ENCODE data around the gene ADAT2. TPM values are rescaled to one million over a fixed set of nuclear protein-coding genes. Genes with fewer than 3 reads are reported as not detected.
A peak's percentile ranks its signal among the peaks of the same experiment; 100 is the strongest.

Gene ADAT2
- total RNA-seq, 2 donors from 2014 or later = 1.9 to 2.9 TPM

DNA sequence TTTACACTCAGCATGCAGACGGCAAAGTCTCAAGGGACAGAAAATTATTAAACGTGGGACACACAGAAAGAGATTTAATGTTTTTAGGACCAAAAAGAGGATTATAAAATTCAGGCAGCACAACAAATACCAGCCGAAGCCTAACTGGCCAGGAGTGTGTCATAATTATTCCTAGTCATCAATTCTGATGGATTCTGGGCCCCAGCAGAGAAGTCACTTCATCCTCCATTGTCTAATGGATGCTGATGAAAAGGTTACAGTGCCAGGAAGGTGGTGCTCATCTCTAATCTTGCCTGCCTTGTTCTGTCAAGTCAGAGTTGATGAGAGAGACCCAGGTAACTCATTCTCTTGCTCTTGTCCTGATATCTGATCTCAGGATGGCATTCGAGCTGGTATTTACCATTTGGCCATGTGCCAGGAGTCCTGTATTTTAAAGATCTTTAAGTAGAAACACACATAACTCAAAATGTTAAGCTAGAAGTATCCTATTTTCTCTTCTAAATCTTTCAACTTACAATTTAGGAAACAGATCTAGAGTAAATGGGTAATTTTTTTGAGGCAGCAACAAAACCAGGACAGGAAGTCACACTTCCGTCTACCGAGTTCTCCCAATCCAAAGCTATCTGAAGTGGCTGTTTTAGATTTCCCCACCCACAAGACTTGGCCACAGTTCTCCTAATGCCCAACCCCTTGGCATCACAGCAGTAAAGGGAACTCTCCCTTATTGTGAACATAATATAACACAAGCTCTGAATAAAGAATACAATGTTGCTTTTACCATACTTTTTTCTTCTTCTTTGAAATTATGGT is 50.0 kb downstream of the ADAT2 start:
- intact Hi-C loops (cut with DNase I) = no loop called here
- ATAC-seq (peak; percentile 48 to 77), DNase-seq (peak; percentile 45)

DNA sequence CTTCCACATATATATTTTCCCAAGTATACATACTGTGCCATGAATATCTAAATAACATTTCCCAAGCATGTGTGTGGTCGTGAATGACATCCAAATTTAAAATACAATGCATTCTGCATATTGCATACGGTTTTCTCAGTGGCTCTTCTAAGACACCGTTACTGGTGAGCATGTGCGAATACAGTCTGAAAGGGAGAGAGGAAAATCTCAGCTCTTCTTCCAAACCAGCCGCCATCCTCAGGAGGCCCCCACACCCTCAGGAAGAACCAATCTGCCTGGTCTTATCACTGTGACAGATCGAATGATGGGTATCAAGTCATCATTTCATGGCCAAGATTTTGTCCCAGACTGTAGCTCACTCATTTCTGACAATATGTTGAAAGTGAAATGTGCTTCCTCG is 50.7 kb downstream of the ADAT2 start:
- ATAC-seq = no peak
- intact Hi-C loops (cut with DNase I) = no loop called here
- DNase-seq = no peak

DNA sequence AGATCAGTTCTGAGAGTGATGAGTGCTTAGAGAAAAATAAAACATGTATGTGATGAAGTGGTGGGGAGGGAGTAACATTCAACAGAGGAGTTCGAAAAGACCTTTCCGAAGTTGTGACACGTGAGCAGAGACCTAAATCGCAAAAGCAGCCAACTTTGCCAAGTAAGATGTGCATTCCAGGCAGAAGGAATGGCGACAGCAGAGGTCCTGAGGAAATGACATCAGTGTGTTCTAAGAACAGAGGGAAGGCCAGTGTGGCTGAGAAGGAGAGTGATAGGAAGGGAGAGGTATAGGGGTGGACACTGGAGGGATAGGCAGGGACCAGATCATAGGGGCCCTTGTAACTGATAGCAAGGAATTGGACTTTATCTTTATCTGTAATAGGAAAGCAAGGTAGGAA is 51.3 kb downstream of the ADAT2 start:
- DNase-seq = no peak
- no peak for ATAC-seq
- intact Hi-C loops (cut with DNase I) = no loop called here

DNA sequence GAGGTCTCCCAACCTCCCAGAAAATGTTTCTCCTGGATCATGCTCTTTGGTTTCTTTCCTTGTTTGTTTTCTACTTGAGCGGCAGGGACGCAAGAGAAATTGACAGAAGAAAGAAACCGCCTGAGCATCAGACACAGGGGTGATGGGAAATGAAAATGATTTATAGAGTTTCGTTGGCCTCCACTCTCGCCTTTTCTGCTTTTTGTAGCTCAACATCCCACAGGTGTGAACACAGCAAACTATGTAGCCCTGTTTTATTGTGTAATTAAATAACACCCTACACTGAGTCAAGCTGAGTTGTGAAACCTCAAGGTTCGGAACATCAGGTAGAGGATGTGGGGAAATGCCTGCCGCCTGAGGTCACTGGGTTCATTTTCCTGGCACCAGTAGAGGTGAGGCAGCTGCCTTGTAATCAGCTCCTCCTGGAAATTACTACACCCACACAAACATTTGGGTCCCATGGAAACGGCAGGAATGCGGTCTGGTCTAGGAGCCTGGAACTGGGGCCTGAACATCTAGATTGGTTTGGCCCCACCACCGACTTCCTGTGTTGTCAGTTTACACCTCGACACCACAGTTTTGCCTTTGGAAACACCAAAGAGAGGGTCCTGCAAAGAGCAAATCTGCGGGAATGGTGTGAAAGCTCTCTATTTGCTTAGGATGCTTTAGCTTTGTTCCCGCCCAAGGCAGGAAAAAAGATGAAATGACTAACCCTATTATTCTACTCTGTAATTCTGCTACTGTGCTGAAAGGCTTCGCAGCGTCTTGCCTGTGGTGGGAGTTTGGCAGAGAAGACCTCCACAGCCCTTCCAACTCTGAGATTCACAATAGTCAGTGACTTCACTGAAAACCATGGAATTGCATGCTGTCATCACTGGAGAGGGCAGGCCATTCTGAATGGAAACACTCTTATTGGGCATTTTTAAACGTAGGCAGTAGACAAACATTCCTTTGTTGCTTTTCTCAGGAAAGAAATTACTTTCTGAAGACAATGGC is 53.0 kb downstream of the ADAT2 start:
- ATAC-seq (peak; percentile 65 to 93), DNase-seq (peak; percentile 68)
- intact Hi-C loops (cut with DNase I) = no loop called here

DNA sequence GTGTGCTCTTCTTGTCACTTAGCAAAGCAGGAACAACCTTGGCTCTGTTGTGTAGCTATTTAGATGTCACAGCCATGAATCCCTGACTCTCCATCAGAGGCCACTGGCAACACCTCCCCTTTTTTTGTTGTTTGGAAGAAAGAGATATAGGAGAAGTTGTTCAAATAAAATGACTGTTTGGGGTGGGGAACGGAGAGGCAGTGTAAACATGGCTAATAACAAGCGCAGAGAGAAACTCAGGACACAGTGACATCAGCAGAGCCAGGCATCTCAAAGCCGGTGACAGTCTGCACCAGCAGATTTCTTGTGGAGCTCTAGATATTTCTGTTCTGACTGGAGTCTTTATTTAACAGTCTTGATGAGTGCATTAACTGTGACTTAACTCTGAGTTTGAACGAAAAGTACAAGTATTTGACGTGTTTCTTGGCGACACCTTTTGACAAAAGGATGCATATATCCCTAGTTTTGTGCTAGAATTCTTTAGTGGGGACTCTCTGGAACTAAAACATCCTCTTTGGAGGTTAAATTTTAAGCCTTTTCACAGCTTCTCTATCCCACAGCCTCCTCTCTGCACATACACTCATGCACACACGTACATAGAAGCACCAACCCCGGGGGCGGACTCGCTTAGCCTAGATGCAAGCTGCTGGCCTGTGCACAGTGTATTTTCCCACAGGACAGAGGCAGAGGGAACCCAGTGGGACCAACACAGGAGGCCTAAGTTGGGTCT is 53.8 kb downstream of the ADAT2 start:
- intact Hi-C loops (cut with DNase I) = no loop called here
- ATAC-seq (peak in 1 of 2 donors; percentile 15), DNase-seq (no peak)

DNA sequence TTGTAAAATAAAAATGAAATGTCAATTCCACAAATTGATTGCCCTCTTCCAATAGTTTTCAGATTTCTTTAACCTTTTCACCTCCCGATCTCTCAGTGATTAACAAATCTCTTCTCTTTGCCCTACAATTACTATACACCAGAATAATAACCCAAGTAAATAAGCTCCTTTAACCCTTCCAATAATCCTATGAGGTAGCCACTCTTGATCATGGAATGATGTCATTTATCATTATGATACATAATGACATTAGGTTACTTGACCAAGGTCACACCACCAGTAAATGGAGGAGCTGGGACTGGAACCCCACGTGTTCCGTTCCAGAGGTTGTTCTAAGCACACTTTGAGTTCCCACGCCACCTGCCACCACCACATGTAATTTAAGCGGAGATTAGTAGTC is 54.8 kb downstream of the ADAT2 start:
- intact Hi-C loops (cut with DNase I) = no loop called here
- ATAC-seq = no peak

DNA sequence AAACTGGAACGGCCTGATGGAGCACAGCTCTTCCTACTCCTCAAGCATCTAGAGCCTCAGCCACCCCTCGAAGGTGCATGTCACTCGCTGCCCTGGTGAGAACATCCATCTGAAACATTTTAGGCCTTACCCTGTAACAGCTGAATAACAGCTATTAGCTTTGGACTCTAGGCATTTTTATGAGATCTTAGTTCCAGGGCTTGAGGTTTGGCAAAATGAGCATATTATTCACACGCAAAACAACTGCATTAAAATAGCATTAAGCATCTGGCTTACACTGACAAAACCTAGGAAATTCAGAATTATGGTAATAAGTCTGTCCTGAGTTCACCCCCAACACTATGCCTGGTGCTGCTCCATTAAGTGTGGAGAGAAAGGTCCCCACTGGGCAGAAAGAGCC is 56.1 kb downstream of the ADAT2 start:
- intact Hi-C loops (cut with DNase I) = no loop called here
- ATAC-seq = no peak

More for the DNA sequence above, 54.8 kb downstream of the ADAT2 start:
- DNase-seq = no peak

DNA sequence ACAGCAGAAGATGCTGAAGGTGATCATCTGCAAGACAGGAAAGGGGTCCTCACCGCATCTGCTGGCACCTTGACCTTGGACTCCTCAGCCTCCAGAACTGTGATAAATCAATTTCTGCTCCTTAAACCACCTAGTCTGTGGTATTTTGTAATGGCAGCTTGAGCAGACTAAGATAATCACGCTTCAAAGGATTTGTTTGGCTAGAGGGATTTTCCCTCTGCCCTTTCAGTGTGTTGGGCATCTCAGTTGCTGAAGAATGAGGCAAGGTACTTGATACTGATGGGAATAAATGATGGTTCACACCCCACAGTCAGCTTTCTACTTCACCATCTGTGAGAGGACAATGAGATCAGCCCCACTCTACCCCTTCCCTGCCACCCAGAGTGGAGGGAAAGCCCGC is 60.2 kb downstream of the ADAT2 start:
- intact Hi-C loops (cut with DNase I) = no loop called here
- DNase-seq (no peak), ATAC-seq (no peak)

More for the DNA sequence above, 56.1 kb downstream of the ADAT2 start:
- no peak for DNase-seq

DNA sequence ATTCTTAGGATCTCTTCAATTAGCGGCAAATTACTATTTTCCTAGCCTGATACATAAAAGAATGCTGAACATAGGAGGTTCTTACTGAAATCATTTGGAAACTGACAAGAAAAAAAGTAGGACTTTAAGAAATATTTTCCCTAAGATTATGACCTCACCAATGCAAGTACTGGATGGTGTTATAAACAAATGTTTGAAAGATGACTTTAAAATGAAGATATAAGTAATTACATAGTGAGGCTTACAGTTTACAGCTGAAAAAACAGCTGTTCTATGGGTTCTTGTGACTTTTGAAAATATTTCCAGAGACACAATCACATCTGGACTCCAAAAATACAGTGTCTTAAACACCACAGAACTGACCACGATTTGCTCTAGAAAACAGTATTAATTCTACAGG is 64.9 kb downstream of the ADAT2 start:
- intact Hi-C loops (cut with DNase I) = no loop called here
- DNase-seq (no peak), ATAC-seq (no peak)

DNA sequence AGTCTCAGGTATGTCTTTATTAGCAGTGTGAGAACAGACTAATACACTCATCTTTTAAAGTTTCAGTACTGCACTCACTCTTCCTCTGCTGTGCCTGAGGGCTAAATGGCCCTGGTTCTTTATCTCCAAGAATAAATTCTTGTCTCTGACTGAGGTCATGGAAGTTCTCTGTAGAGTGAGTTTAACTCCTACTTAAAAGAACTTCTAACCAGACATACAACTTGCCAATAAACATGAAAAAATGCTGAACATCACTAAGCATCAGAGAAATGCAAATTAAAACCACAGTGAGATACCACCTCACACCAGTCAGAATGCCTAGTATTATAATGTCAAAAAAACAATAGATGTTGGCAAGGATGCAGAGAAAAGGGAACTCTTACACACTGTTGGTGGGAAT is 73.6 kb downstream of the ADAT2 start:
- intact Hi-C loops (cut with DNase I) = no loop called here
- ATAC-seq (no peak), DNase-seq (no peak)

DNA sequence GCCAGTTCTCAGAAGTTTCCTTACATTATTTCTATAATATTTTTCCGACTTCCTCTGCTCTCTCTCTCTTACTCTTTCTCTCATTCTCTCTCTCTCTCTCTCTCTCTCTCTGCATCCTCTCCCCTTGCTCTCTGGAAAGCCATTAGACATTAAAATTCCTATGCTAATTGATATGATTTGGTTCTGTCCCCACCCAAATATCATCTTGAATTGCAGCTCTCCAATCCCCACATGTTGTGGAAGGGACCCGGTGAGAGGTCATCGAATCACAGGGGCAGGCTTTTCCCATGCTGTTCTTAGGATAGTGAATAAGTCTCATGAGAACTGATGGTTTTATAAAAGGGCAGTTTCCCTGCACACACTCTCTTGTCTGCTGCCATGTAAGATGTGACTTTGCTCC is 74.1 kb downstream of the ADAT2 start:
- intact Hi-C loops (cut with DNase I) = no loop called here
- ATAC-seq (no peak), DNase-seq (no peak)

DNA sequence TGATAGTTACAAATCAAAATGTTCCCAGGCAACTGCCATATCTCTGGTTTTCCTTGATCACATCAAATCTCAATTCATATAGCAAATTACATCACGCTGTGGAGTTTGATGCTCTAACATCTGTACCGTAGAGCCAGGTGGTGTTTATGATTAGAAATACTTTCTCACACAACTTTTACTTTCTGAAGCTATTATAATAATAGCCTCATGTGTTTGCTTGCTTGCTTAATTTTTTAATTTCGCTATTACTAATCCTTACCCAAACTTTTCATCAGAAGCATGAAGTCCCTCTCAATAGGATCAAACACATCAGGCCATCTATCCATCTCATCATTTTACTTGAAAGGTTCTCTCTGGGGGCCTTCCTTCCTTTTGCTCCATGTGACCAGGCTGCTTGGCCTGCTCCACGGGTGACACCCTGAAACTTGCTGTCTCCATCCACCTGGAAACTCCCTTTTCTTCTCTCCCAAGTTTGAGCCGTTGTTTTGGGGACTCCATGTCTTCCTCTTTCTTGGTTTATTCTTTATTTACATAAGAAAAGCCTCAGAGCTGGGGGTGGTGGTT is 75.4 kb downstream of the ADAT2 start:
- DNase-seq = no peak
- intact Hi-C loops (cut with DNase I) = no loop called here
- ATAC-seq = no peak

DNA sequence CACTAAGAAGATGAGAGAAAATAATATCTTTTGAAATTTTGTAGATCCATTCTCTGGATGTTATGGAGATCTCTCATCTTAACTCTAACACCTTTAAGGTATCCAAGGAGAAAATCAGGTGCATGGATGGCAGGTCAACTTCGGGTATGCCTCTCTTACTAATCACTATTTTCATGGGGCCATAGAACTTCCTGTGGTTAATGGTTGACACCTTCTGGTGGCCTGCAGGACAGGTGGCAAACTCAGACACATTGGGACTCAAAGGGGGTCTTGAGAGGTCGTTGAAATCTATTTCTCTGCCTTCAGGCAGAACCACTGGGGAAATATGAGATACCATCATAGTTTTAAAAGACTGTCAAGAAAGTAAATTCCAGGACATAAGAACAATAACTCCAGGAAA is 76.5 kb downstream of the ADAT2 start:
- intact Hi-C loops (cut with DNase I) = no loop called here
- DNase-seq (no peak), ATAC-seq (no peak)

Other genes with a start within 250 kb of the ADAT2 start
- gene PEX3, start 110 bp upstream of the ADAT2 start, total RNA-seq = 10 to 100 TPM; 19.1 to 21.7 TPM
- gene FUCA2, start 61.0 kb upstream of the ADAT2 start, total RNA-seq = 10 to 100 TPM; 42.1 to 47.9 TPM
- gene PHACTR2, start 227.3 kb upstream of the ADAT2 start, total RNA-seq = 10 to 100 TPM; 53.9 to 56.7 TPM

Measured in left cardiac atrium (tissue), 4 donors.